Endodermal cell (in vitro differentiated cells): ENCODE results near the gene IGLL5. TPM values are rescaled to one million over a fixed set of nuclear protein-coding genes. Genes with fewer than 3 reads are reported as not detected.
"Not testable (repeated sequence)": the region's sequence is repeated elsewhere in the genome, so short reads cannot be mapped to it uniquely, and the experiment has no call there.

Experiments
- DNase-seq: peaks from one replicate; pipeline ENCODE4 v3.0.0-alpha.2; 2017
- H3K27ac ChIP-seq: 2 replicates; pipeline ENCODE4 v1.5.1; 2013; ENCODE audit warnings: mild to moderate bottlenecking, low read depth, low read length, moderate library complexity
- H3K27me3 ChIP-seq: 2 replicates; pipeline ENCODE4 v1.6.1; 2013; ENCODE audit warnings: mild to moderate bottlenecking, low read length, moderate library complexity; ENCODE audit not compliant: insufficient read depth, control insufficient read depth, poor library complexity, severe bottlenecking
- H3K36me3 ChIP-seq: 2 replicates; pipeline ENCODE4 v1.7.0; 2013; ENCODE audit warnings: mild to moderate bottlenecking, low read length, moderate library complexity; ENCODE audit not compliant: control insufficient read depth, insufficient read depth
- H3K4me1 ChIP-seq: one replicate; pipeline ENCODE4 v1.7.0; 2013; ENCODE audit warnings: low read length; ENCODE audit not compliant: control insufficient read depth, insufficient read depth
- H3K4me3 ChIP-seq: 2 replicates; pipeline ENCODE4 v1.5.1; 2013; ENCODE audit warnings: mild to moderate bottlenecking, low read length, moderate library complexity
- H3K9ac ChIP-seq: 2 replicates; pipeline ENCODE4 v1.6.1; 2013; ENCODE audit warnings: mild to moderate bottlenecking, low read length, moderate library complexity; ENCODE audit not compliant: poor library complexity, severe bottlenecking; ENCODE audit errors: extremely low read depth
- H3K9me3 ChIP-seq: 2 replicates; pipeline ENCODE4 v1.6.1; 2013; ENCODE audit warnings: mild to moderate bottlenecking, low read length, moderate library complexity; ENCODE audit not compliant: control insufficient read depth
- H3K27ac Mint-ChIP-seq: 2 replicates; pipeline ENCODE4 v1.8.0; 2020; ENCODE audit warnings: mixed read lengths
- H3K27me3 Mint-ChIP-seq: 2 replicates; pipeline ENCODE4 v1.8.0; 2021; ENCODE audit warnings: mild to moderate bottlenecking, mixed read lengths; ENCODE audit not compliant: insufficient read depth
- H3K36me3 Mint-ChIP-seq: 2 replicates; pipeline ENCODE4 v1.8.0; 2020; ENCODE audit warnings: low read depth, mixed read lengths
- H3K4me1 Mint-ChIP-seq: 2 replicates; pipeline ENCODE4 v1.8.0; 2020; ENCODE audit warnings: mixed read lengths
- H3K4me3 Mint-ChIP-seq: 2 replicates; pipeline ENCODE4 v1.8.0; 2020; ENCODE audit warnings: mild to moderate bottlenecking, moderate library complexity, mixed read lengths
- H3K9me3 Mint-ChIP-seq: 2 replicates; pipeline ENCODE4 v1.8.0; 2020; ENCODE audit warnings: mild to moderate bottlenecking, mixed read lengths
- WGBS, 2 experiments: methylation state at CpG; one replicate each; pipeline versions ENCODE4 v1.1.5 to v1.1.7; 2013; ENCODE audit warnings: missing lambda C conversion rate in 2 of 2, mixed read lengths in 1 of 2; ENCODE audit not compliant: insufficient coverage in 1 of 2, insufficient read length in 1 of 2; 5-methylcytosine and 5-hydroxymethylcytosine counted together
- total RNA-seq, 2 donors: library from RNA; stranded (reverse); fragmentation: NEBNext Ultra II Directional in 1 of 2; extraction: Animal tissue kit (Norgen Biotek cat#: 25700) in 1 of 2; gene quantifications; 2 replicates in 1 of 2; 3 replicates in 1 of 2; pipeline ENCODE4 v1.2.1, GENCODE V29; 2021
- TF ChIP-seq, protein P1 (sequence below): fragments of 200-600 bp; sonication (generic); conservative IDR thresholded peaks from 2 replicates; pipeline ENCODE4 v1.5.0; 2021; ENCODE audit warnings: antibody characterized with exemption, mild to moderate bottlenecking

IGLL5 gene
- total RNA-seq, 2 donors from 2014 or later = not detected

DNA sequence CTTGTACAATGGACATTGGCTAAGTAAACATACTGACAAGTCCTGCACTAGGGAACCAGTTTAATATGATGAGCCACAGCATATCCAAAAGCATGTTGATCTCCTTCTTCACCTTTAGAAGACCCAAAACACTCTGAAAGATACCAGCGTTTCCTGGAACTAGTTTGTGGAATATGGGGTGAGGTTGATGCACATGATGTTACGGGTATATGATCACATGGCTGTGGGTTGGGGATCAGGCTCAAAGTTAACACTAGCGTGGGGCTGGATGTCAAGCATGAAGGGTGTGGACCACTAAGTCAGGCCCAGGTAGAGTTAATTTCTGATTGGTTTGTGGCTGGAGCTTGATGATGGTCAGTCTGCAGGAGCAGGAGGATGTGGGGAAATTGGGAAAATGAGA is 9.0 kb downstream of the IGLL5 start:
- Histone ChIP-seq H3K9ac (no peak overlapping the region), H3K27me3 (peaks cover 16% of the 10 kb centered on the region), H3K4me3 (no peak overlapping the region), H3K4me1 (no peaks in the 10 kb centered on the region), H3K9me3 (no peaks in the 10 kb centered on the region), H3K27ac (no peak overlapping the region), H3K36me3 (no peaks in the 10 kb centered on the region)
- DNase-seq = no peak
- H3K4me3 Mint-ChIP-seq = no peak overlapping the region
- H3K9me3 Mint-ChIP-seq = no peaks in the 10 kb centered on the region
- no peaks in the 10 kb centered on the region for H3K36me3 Mint-ChIP-seq
- H3K27ac Mint-ChIP-seq = no peak overlapping the region
- peaks cover 52% of the 10 kb centered on the region for H3K27me3 Mint-ChIP-seq
- H3K4me1 Mint-ChIP-seq = peaks cover 15% of the 10 kb centered on the region
- TF ChIP-seq, protein P1, sequence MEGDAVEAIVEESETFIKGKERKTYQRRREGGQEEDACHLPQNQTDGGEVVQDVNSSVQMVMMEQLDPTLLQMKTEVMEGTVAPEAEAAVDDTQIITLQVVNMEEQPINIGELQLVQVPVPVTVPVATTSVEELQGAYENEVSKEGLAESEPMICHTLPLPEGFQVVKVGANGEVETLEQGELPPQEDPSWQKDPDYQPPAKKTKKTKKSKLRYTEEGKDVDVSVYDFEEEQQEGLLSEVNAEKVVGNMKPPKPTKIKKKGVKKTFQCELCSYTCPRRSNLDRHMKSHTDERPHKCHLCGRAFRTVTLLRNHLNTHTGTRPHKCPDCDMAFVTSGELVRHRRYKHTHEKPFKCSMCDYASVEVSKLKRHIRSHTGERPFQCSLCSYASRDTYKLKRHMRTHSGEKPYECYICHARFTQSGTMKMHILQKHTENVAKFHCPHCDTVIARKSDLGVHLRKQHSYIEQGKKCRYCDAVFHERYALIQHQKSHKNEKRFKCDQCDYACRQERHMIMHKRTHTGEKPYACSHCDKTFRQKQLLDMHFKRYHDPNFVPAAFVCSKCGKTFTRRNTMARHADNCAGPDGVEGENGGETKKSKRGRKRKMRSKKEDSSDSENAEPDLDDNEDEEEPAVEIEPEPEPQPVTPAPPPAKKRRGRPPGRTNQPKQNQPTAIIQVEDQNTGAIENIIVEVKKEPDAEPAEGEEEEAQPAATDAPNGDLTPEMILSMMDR = no peak
- WGBS, 2 experiments = 90 to 100% methylated on average over 1 to 3 of the region's 3 CpGs

DNA sequence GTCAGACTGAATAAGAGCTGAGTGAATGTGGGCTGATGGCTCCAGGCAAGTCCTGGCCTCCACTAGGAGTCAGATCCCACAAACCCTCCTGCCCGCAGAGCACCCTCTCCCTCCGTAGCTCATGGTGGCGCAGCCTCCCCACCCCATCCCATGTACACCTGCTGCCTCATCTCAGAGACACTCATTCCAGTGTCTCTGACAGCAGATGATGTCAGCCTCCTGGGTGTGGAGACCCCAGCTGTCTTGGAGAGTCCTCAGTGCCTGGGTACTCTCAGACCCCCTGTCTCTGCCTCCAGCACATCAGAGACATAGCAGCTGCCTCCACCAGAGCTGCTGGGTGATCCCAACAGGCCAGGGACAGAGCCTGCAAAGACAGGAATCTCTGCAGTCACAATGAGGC is 9.5 kb downstream of the IGLL5 start:
- H3K9me3 ChIP-seq = no peaks in the 10 kb centered on the region
- Mint-ChIP-seq H3K36me3 (no peaks in the 10 kb centered on the region), H3K27ac (no peak overlapping the region), H3K27me3 (peaks cover 54% of the 10 kb centered on the region), H3K9me3 (no peaks in the 10 kb centered on the region), H3K4me1 (peaks cover 15% of the 10 kb centered on the region), H3K4me3 (no peak overlapping the region)
- H3K9ac ChIP-seq = no peak overlapping the region
- 97% methylated on average over 3 of the region's 3 CpGs; no CpG with 5 or more reads in 1 of the 2 experiments for WGBS, 2 experiments
- TF ChIP-seq, protein P1 = no peak
- H3K4me3 ChIP-seq = no peak overlapping the region
- H3K27me3 ChIP-seq = peaks cover 16% of the 10 kb centered on the region
- no peaks in the 10 kb centered on the region for H3K36me3 ChIP-seq
- no peak overlapping the region for H3K27ac ChIP-seq
- DNase-seq = no peak
- no peaks in the 10 kb centered on the region for H3K4me1 ChIP-seq

DNA sequence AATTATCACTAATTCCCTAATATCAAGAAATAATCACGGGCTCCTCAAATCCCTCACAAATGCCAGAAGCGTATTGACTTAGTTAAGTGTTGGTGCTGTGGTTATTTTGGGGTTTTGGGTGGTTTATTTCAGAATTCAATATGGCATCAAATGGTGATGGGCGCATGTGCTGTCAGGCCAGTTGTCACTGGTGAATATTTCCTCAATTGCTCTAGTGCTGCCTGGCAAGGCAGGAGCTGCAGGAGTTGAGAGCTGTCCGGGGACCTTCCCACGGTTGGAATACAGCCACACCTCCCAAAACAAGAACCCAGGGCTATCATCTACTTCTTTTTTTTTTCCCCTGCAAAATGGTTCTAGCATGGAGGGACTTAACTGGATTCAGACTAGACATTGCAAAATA is 10.3 kb downstream of the IGLL5 start:
- 89% methylated on average over 5 of the region's 5 CpGs; no CpG with 5 or more reads in 1 of the 2 experiments for WGBS, 2 experiments
- Mint-ChIP-seq H3K36me3 (no peaks in the 10 kb centered on the region), H3K27ac (no peak overlapping the region), H3K4me1 (peaks cover 15% of the 10 kb centered on the region), H3K27me3 (peaks cover 51% of the 10 kb centered on the region), H3K4me3 (no peak overlapping the region), H3K9me3 (no peaks in the 10 kb centered on the region)
- Histone ChIP-seq H3K4me1 (no peaks in the 10 kb centered on the region), H3K27ac (no peak overlapping the region), H3K27me3 (peaks cover 16% of the 10 kb centered on the region), H3K9ac (no peak overlapping the region), H3K36me3 (no peaks in the 10 kb centered on the region), H3K9me3 (no peaks in the 10 kb centered on the region), H3K4me3 (no peak overlapping the region)
- DNase-seq = no peak
- TF ChIP-seq, protein P1 = no peak

DNA sequence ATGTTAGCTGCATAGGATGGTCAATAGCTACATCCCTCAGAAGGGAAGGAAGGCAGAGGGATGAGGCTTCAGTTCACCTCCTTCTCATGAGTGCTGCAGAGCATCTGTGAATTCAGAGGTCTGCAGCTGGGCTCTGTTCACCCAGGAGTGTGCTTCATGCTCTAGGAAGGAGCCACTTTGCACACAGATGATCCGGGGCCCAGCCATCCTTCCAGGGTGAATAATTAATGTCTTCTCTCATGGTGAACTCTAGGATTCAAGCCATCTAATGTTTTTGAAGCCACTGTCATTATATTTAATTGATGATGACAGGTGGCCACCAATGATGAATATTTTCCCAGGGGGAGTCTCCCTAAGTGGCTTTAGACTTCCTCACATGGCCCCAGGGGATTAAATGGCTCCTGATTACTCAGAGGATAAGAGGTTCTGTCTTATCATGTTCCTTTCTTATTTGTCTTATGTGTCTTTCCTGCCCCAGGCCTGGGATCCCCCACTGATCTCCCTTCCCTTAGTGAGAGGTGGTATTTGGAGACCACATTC is 10.9 kb downstream of the IGLL5 start:
- H3K36me3 Mint-ChIP-seq, H3K9ac ChIP-seq, H3K9me3 ChIP-seq, H3K36me3 ChIP-seq, H3K4me3 ChIP-seq, H3K27ac Mint-ChIP-seq, DNase-seq, H3K9me3 Mint-ChIP-seq, H3K27ac ChIP-seq, H3K4me3 Mint-ChIP-seq, H3K4me1 ChIP-seq: not testable (repeated sequence)
- H3K4me1 Mint-ChIP-seq = peaks cover 15% of the 10 kb centered on the region
- 39% methylated on average over 1 of the region's 1 CpG; no CpG with 5 or more reads in 1 of the 2 experiments for WGBS, 2 experiments
- H3K27me3 Mint-ChIP-seq = peaks cover 54% of the 10 kb centered on the region
- peaks cover 16% of the 10 kb centered on the region for H3K27me3 ChIP-seq

DNA sequence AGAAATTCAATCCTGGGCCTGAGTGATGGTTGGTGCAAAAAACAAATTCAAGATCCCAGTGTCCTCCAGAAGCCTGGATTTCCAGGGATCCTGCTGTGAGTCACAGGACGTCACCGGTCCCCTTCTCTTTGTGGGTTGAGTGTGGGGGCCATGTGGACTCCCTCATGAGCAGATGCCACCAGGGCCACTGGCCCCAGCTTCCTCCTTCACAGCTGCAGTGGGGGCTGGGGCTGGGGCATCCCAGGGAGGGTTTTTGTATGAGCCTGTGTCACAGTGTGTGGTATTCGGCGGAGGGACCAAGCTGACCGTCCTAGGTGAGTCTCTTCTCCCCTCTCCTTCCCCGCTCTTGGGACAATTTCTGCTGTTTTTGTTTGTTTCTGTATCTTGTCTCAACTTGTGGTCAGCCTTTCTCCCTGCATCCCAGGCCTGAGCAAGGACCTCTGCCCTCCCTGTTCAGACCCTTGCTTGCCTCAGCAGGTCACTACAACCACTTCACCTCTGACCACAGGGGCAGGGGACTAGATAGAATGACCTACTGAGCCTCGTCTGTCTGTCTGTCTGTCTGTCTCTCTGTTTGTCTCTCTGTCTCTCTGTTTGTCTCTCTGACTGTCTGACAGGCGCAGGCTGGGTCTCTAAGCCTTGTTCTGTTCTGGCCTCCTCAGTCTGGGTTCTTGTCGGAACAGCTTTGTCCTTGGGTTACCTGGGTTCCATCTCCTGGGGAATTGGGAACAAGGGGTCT is 11.9 kb downstream of the IGLL5 start:
- not testable (repeated sequence) for H3K4me3 Mint-ChIP-seq, H3K4me3 ChIP-seq, H3K27ac Mint-ChIP-seq, H3K36me3 ChIP-seq, H3K9me3 ChIP-seq, H3K4me1 ChIP-seq, H3K9me3 Mint-ChIP-seq, H3K36me3 Mint-ChIP-seq, H3K9ac ChIP-seq, H3K27ac ChIP-seq, DNase-seq
- WGBS, 2 experiments = 87 to 100% methylated on average over 1 to 4 of the region's 9 CpGs
- peaks cover 16% of the 10 kb centered on the region for H3K27me3 ChIP-seq
- peaks cover 52% of the 10 kb centered on the region for H3K27me3 Mint-ChIP-seq
- H3K4me1 Mint-ChIP-seq = peaks cover 21% of the 10 kb centered on the region
